Adrenal gland (tissue), 12 donors: Measurements from ENCODE around the gene SDCCAG8. TPM values are rescaled to one million over a fixed set of nuclear protein-coding genes. Genes with fewer than 3 reads are reported as not detected.

Source experiments
- DNase-seq, 7 donors: peaks; one replicate each; pipeline ENCODE4 v3.0.0-alpha.2; 2019 to 2020
- H3K27ac ChIP-seq, 5 donors: fragments of 200-600 bp; sonication (generic) in 4 of 5; 1 replicate in 3 of 5; 2 replicates in 2 of 5; pipeline versions ENCODE4 v1.5.1 to v1.8.0; 2016 to 2020; ENCODE audit warnings: mild to moderate bottlenecking in 1 of 5
- H3K27me3 ChIP-seq: fragments of 200-600 bp; 2 replicates; pipeline ENCODE4 v1.8.0; 2021
- H3K36me3 ChIP-seq, 2 donors: fragments of 200-600 bp; replicated peaks in 1 of 2; 1 replicate in 1 of 2; 2 replicates in 1 of 2; pipeline versions ENCODE4 v1.5.1 to v1.8.0; 2018 to 2022
- H3K4me1 ChIP-seq, 2 donors: fragments of 200-600 bp; replicated peaks in 1 of 2; 1 replicate in 1 of 2; 2 replicates in 1 of 2; pipeline versions ENCODE4 v1.5.1 to v1.8.0; 2018 to 2021
- H3K4me3 ChIP-seq, 4 donors: fragments of 200-600 bp; sonication (generic) in 3 of 4; one replicate each; pipeline ENCODE4 v1.5.1; 2016 to 2018
- H3K9me3 ChIP-seq, 3 donors: fragments of 200-600 bp; sonication (generic) in 1 of 3; replicated peaks in 1 of 3; 1 replicate in 2 of 3; 2 replicates in 1 of 3; pipeline versions ENCODE4 v1.5.1 to v1.8.0; 2016 to 2021
- POLR2A ChIP-seq, 2 donors: fragments of 450-650 bp; IDR thresholded peaks; one replicate each; pipeline ENCODE4 v1.6.1; 2017; ENCODE audit warnings: antibody characterized with exemption in 2 of 2, mild to moderate bottlenecking in 2 of 2, moderate library complexity in 1 of 2
- WGBS, 4 donors: extraction: QIAGEN DNeasy Blood & Tissue Kit in 2 of 4; methylation state at CpG; one replicate each; pipeline versions ENCODE4 v1.1.5 to v1.1.7; 2013 to 2017; 5-methylcytosine and 5-hydroxymethylcytosine counted together
- intact Hi-C, 2 donors: fragments of 100-400 bp; cut with DNase I; formaldehyde crosslinking; loops; one replicate each; pipeline versions ENCODE4 v1.14.1 to v1.15.0; 2022 to 2023
- polyA plus RNA-seq, 3 donors: library from polyadenylated mRNA; stranded (reverse); fragments of 200-250 nt in 2 of 3; fragments of 350-450 nt in 1 of 3; fragmentation: Illumina TruSeq in 1 of 3; extraction: RNeasy Lipid Tissue Mini Kit (QIAGEN cat#74804) in 1 of 3; gene quantifications; one replicate each; pipeline ENCODE4 v1.2.3, GENCODE V29; 2013 to 2014
- total RNA-seq, 9 donors: library from RNA; depleted of rRNA in 4 of 9; stranded (reverse); fragments of >200 nt in 4 of 9; fragments of 120-200 nt in 1 of 9; fragmentation: NEBNext Ultra II Directional in 1 of 9; extraction: Animal tissue kit (Norgen Biotek cat#: 25700) in 1 of 9; gene quantifications; one replicate each; pipeline versions ENCODE4 v1.1.0 to v1.2.4, GENCODE V29; 2013 to 2023
- TF ChIP-seq, protein P1 (sequence below), 6 experiments: fragments of 450-650 bp in 4 of 6; fragments of 200-600 bp in 2 of 6; sonication (generic) in 1 of 6; IDR thresholded peaks; 1 replicate in 5 of 6; 2 replicates in 1 of 6; pipeline versions ENCODE4 v1.5.1 to v1.8.0; 2016 to 2021; ENCODE audit warnings: antibody characterized with exemption in 6 of 6, mild to moderate bottlenecking in 2 of 6, moderate library complexity in 1 of 6
- donor health status: healthy with polysubstance abuse.
- donor health status: Bipolar disorder and iron deficiency.
- donor health status: DM: yes; HTN: yes; CAD: no.
- donor health status: DM: no; HTN: no; CAD: no.
- donor health status: DM: no; HTN: no; CAD: no.
- donor health status: DM: yes; HTN: yes; CAD: no.

Gene SDCCAG8
- total and polyA plus RNA-seq, 12 donors = 22.5 to 60.9 (median 44.1) TPM

DNA sequence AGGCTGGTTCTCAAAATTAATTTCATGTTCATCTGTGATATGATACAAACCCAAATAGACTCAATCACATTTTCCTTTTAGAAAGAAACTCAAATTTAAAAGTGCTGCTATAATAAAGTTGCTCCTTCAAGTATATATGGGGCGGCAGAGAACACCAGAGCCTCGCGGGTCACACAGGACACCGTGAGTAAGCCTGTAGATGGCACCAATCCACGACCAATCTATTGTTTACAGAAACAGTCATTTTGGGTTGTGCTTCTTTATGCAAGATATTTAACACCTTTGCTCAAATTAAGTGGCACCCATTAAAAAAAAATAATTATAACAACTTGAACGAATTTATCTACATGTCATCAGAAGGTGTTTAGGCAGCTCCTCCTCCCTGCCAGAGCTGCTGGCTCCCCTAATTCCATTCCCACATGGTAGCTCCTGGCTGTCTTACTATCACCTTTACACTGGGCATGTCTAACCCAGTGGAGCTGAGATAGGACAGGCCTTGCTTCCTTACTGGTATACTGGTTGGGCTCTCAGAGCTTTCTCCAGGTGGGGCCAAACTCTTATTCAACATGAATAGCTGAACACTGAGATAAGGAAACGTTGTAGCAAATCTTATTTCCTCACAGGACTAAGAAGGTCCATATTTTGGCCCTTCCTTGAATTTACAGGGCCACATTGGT lies 287.0 kb downstream of the SDCCAG8 start:
- Histone ChIP-seq H3K36me3 (no peaks in the 10 kb centered on the region), H3K9me3 (no peaks in the 10 kb centered on the region), H3K27me3 (no peaks in the 10 kb centered on the region), H3K4me3 (no peak overlapping the region), H3K4me1 (no peaks in the 10 kb centered on the region), H3K27ac (no peak overlapping the region)
- 78 to 87% (median 80%) methylated on average over 7 of the region's 7 CpGs for WGBS, 4 donors
- intact Hi-C loops = no loop called here
- DNase-seq = no peak
- TF ChIP-seq, protein P1, sequence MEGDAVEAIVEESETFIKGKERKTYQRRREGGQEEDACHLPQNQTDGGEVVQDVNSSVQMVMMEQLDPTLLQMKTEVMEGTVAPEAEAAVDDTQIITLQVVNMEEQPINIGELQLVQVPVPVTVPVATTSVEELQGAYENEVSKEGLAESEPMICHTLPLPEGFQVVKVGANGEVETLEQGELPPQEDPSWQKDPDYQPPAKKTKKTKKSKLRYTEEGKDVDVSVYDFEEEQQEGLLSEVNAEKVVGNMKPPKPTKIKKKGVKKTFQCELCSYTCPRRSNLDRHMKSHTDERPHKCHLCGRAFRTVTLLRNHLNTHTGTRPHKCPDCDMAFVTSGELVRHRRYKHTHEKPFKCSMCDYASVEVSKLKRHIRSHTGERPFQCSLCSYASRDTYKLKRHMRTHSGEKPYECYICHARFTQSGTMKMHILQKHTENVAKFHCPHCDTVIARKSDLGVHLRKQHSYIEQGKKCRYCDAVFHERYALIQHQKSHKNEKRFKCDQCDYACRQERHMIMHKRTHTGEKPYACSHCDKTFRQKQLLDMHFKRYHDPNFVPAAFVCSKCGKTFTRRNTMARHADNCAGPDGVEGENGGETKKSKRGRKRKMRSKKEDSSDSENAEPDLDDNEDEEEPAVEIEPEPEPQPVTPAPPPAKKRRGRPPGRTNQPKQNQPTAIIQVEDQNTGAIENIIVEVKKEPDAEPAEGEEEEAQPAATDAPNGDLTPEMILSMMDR (IDR thresholded peaks at IDR 0.05) = no peak
- TF ChIP-seq POLR2A (IDR thresholded peaks at IDR 0.05) = no peak

DNA sequence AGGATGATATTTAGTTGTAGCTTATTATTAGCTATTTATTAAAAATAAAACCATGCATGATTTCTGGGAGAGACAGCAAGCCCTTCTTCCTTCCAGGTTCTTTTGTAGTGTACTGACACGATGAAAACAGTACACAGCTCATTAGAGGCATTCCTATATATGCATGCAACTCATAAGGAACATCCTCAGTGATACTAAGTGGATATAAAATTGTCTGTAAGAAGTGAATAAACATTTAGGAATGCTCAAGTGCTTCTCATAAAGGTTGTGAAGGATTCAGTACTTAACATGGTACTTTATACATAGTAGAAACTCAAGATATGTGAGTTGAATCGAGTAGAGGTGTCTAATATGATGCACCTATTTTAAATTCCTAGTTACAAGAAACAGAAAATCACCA lies 287.7 kb downstream of the SDCCAG8 start:
- 91 to 98% (median 97%) methylated on average over 2 of the region's 2 CpGs for WGBS, 4 donors
- TF ChIP-seq POLR2A (IDR thresholded peaks at IDR 0.05) = no peak
- TF ChIP-seq, protein P1 (IDR thresholded peaks at IDR 0.05) = no peak
- Histone ChIP-seq H3K27ac (no peak overlapping the region), H3K27me3 (no peaks in the 10 kb centered on the region), H3K36me3 (no peaks in the 10 kb centered on the region), H3K4me3 (no peak overlapping the region), H3K9me3 (no peaks in the 10 kb centered on the region), H3K4me1 (no peaks in the 10 kb centered on the region)
- intact Hi-C loops = no loop called here
- DNase-seq = no peak

DNA sequence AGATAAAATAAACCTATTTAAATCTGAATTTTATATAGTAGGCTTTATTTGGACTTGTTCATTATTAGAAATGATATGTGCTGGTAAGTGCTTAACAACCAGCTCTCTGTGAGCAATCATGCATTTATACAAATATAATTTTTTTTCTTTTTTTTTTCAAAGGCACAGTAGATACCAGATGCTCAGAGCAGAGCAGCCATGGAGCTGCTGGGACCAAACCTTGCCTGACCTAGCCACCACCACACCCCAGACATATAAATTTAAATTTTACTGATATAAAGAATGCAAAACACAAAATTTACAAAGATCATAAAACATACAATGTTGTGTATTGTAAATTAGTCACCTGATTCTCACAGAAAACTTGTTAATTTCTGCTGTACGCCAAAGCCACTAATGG lies 290.6 kb downstream of the SDCCAG8 start:
- no peaks in the 10 kb centered on the region for H3K36me3 ChIP-seq
- no peak for DNase-seq
- H3K27me3 ChIP-seq = no peaks in the 10 kb centered on the region
- H3K9me3 ChIP-seq = no peaks in the 10 kb centered on the region
- no peaks in the 10 kb centered on the region for H3K4me1 ChIP-seq
- intact Hi-C loops = no loop called here
- 0% methylated on average over 1 of the region's 1 CpG for WGBS, 4 donors
- no peak overlapping the region for H3K27ac ChIP-seq
- no peak for TF ChIP-seq POLR2A (IDR thresholded peaks at IDR 0.05)
- TF ChIP-seq, protein P1 (IDR thresholded peaks at IDR 0.05) = no peak
- H3K4me3 ChIP-seq = no peak overlapping the region

DNA sequence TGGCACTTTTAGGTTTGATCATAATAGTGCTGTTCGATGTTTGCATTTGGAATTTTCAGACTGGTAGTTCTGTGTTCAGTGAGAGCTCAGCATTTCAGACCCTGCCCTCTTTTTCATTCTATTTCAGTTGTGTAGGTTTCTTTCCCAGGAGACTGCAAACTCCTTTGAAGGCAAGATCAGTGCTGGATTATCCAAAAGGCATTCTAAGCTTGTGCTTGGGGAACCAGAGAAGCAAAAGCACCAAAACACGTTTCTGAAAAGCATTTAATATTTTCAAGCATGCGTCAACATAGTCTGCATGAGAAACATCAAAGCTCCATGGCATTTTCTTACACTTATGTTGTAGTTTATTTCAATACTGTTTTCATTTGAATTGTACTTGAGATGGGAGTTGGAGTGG lies 292.1 kb downstream of the SDCCAG8 start:
- H3K36me3 ChIP-seq = no peaks in the 10 kb centered on the region
- intact Hi-C loops = no loop called here
- no peak overlapping the region for H3K27ac ChIP-seq
- H3K4me1 ChIP-seq = no peaks in the 10 kb centered on the region
- H3K4me3 ChIP-seq = no peak overlapping the region
- WGBS, 4 donors = 90 to 97% (median 95%) methylated on average over 3 of the region's 3 CpGs
- no peak for DNase-seq
- no peaks in the 10 kb centered on the region for H3K9me3 ChIP-seq
- no peak for TF ChIP-seq POLR2A (IDR thresholded peaks at IDR 0.05)
- TF ChIP-seq, protein P1 (IDR thresholded peaks at IDR 0.05) = no peak
- H3K27me3 ChIP-seq = no peaks in the 10 kb centered on the region
